ENCODE data around the gene BICC1.

DNA sequence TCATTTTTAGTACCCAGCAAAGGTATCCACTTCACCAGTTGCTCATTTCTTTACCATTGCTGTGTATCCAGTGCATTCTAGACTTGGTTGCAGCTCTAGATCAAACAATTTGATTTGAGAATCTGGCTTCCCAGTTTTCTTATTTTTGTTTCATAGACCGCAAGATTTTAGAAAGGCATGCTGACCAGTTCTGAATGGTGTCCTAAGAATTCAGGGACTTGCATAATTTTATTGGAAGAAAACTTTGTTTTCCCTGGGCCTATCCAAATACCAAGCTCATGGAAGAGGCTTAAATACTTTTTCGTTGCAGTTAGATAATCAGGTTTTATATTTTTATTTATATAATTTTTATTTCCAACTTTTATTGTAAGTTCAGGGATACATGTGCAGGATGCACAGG, 58.3 kb downstream of the BICC1 start:
- TF ChIP-seq, protein P1, sequence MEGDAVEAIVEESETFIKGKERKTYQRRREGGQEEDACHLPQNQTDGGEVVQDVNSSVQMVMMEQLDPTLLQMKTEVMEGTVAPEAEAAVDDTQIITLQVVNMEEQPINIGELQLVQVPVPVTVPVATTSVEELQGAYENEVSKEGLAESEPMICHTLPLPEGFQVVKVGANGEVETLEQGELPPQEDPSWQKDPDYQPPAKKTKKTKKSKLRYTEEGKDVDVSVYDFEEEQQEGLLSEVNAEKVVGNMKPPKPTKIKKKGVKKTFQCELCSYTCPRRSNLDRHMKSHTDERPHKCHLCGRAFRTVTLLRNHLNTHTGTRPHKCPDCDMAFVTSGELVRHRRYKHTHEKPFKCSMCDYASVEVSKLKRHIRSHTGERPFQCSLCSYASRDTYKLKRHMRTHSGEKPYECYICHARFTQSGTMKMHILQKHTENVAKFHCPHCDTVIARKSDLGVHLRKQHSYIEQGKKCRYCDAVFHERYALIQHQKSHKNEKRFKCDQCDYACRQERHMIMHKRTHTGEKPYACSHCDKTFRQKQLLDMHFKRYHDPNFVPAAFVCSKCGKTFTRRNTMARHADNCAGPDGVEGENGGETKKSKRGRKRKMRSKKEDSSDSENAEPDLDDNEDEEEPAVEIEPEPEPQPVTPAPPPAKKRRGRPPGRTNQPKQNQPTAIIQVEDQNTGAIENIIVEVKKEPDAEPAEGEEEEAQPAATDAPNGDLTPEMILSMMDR (IDR thresholded peaks at IDR 0.05; ENCODE audit: poor library complexity): no peak
- TF ChIP-seq EZH2 (IDR thresholded peaks at IDR 0.05; ENCODE audit: borderline replicate concordance): no peak
